ENCODE measurements around the gene GET4.
A peak's percentile ranks its signal among the peaks of the same experiment; 100 is the strongest.

- TF ChIP-seq CTCF (IDR thresholded peaks at IDR 0.05; ENCODE audit: control extremely low read depth in 1 of 3, insufficient read depth in 1 of 3, low read depth in 1 of 3, low read length in 3 of 3) (0 out of 4 replicates have a peak, but pooled peaks of 1 of the 3 experiments have one; percentile 14), EZH2 (IDR thresholded peaks at IDR 0.05; ENCODE audit: low read depth, low read length, severe bottlenecking) (no peak), SRF (IDR thresholded peaks at IDR 0.05; ENCODE audit: low read depth, low read length) (no peak), HDAC2 (IDR thresholded peaks at IDR 0.05; ENCODE audit: borderline replicate concordance in 1 of 2, low read depth in 2 of 2, low read length in 2 of 2) (no peak), BACH1 (IDR thresholded peaks at IDR 0.05; ENCODE audit: low read length) (no peak), RXRA (IDR thresholded peaks at IDR 0.05; ENCODE audit: insufficient read depth, low read depth, low read length) (no peak), POLR2A (IDR thresholded peaks at IDR 0.05; ENCODE audit: control extremely low read depth in 1 of 2, low read depth in 2 of 2, low read length in 2 of 2) (no peak), RAD21 (IDR thresholded peaks at IDR 0.05 in 1 of 2, conservative IDR thresholded peaks at IDR 0.05 in 1 of 2; ENCODE audit: low read depth in 2 of 2, low read length in 2 of 2) (no peak)
Observed at GRCh38 chr7:911791-912480, 35.6 kb downstream of the GET4 start.

Data from H1 (cell line).